Mucosa of rectum (tissue), 2 donors: ENCODE data around the gene ATP5F1B.

Experiments
- H3K27ac ChIP-seq, 2 donors: one replicate each; pipeline ENCODE4 v1.7.0; 2013; ENCODE audit warnings: inconsistent platforms in 2 of 2, low read depth in 2 of 2, low read length in 2 of 2
- H3K27me3 ChIP-seq, 2 donors: one replicate each; pipeline ENCODE4 v1.7.0; 2013; ENCODE audit warnings: low read length in 2 of 2; ENCODE audit not compliant: control insufficient read depth in 2 of 2, insufficient read depth in 2 of 2
- H3K36me3 ChIP-seq, 2 donors: one replicate each; pipeline ENCODE4 v1.7.0; 2013; ENCODE audit warnings: low read length in 2 of 2; ENCODE audit not compliant: control insufficient read depth in 2 of 2, insufficient read depth in 2 of 2
- H3K4me1 ChIP-seq, 2 donors: one replicate each; pipeline ENCODE4 v1.7.0; 2013; ENCODE audit warnings: low read length in 2 of 2, mild to moderate bottlenecking in 1 of 2; ENCODE audit not compliant: control insufficient read depth in 2 of 2, insufficient read depth in 2 of 2
- H3K4me3 ChIP-seq, 2 donors: one replicate each; pipeline ENCODE4 v1.7.0; 2013; ENCODE audit warnings: low read length in 2 of 2
- H3K9ac ChIP-seq, 2 donors: one replicate each; pipeline ENCODE4 v1.7.0; 2013; ENCODE audit warnings: low read length in 2 of 2, low read depth in 1 of 2, mild to moderate bottlenecking in 1 of 2
- H3K9me3 ChIP-seq, 2 donors: one replicate each; pipeline ENCODE4 v1.7.0; 2013; ENCODE audit warnings: low read length in 2 of 2; ENCODE audit not compliant: control insufficient read depth in 2 of 2
- donor health status: healthy.
- donor health status: Normal muscosa, but diverticular disease.

Gene ATP5F1B

DNA sequence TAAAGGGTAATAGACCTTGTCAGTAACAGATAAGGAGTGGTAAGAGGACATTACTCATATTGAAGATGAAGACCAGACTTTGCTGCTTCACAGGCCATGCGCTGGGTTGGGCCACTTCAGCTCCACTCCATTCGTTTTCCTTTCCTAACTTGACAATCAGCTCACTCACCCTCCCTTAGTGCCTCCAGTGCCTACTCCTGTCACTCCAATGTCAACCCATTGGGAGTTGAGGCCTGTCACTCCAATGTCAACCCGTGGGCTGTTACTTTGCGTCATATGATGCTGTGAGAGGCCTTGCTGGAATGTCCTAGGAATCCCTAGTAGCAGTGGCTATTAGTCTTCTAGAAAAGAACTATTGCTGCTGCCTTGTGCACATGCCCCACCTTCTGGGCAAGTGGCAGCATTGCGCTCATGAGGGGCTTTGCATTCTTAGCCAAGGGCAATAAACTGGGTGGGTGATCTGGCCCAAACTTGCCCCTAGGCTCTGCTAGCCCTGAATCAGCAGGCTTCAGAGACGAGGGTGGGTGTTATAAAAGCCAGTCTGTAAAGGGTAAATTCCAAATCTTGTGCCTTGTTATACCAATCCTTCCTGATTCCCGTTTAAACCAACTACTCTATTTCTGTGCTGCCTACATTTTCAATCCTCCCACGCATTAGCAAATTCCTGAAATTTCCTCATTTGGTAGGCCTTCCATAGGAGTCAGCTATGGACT, 51.7 kb downstream of the ATP5F1B start:
- no peaks in the 10 kb centered on the region for H3K9me3 ChIP-seq
- peaks cover 25 to 29% of the 10 kb centered on the region in 2 donors for H3K36me3 ChIP-seq
- H3K4me1 ChIP-seq, result no peaks in the 10 kb centered on the region
- H3K27me3 ChIP-seq, result no peaks in the 10 kb centered on the region
- no peak overlapping the region for H3K27ac ChIP-seq
- H3K4me3 ChIP-seq, result no peak overlapping the region
- H3K9ac ChIP-seq, result no peak overlapping the region

DNA sequence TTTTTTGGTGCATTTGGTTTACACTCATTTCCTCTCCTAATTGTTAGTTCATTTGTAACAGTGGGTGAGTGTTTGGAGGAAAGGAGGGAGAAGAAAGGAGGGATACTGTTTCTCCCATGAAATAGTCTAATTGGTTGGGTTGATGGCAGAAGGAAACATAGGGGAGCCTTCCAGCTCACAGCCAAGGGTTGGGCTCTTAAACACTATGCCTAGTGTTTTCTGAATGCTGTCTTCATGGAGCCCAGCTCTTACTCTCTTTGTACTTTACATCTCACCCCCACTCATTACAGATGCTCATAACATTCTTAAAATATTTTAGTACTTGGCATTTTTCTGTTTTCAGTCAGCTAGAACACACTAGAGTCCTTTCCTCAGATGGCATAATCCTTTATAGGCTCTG, 53.8 kb downstream of the ATP5F1B start:
- Histone ChIP-seq H3K4me1 (no peaks in the 10 kb centered on the region), H3K4me3 (no peak overlapping the region), H3K27me3 (no peaks in the 10 kb centered on the region), H3K9me3 (no peaks in the 10 kb centered on the region), H3K36me3 (peaks cover 26% of the 10 kb centered on the region in 2 donors), H3K9ac (no peak overlapping the region), H3K27ac (no peak overlapping the region)

DNA sequence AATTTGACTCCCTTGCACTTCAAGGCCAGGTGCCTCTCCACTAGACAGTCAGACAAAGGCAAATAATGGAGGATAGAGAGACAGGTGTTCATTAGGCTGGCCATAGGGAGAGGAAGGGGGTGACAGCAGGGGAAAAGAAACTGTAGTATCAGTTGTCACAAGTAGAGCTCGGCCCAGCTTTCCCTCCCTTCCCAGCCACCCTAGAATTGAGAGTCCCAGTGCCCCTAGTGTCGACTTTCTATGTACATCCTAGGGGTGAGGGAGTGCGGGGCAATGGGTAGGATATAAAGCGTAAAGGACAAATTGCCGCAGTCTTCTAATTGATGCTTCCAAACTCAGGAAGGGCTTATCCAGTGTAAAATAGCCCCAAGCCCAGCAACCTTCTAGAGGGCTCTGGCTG, 54.7 kb downstream of the ATP5F1B start:
- Histone ChIP-seq H3K4me3 (no peak overlapping the region), H3K36me3 (peaks cover 22 to 23% of the 10 kb centered on the region in 2 donors), H3K27me3 (no peaks in the 10 kb centered on the region), H3K9ac (no peak overlapping the region), H3K4me1 (no peaks in the 10 kb centered on the region), H3K9me3 (no peaks in the 10 kb centered on the region), H3K27ac (no peak overlapping the region)

DNA sequence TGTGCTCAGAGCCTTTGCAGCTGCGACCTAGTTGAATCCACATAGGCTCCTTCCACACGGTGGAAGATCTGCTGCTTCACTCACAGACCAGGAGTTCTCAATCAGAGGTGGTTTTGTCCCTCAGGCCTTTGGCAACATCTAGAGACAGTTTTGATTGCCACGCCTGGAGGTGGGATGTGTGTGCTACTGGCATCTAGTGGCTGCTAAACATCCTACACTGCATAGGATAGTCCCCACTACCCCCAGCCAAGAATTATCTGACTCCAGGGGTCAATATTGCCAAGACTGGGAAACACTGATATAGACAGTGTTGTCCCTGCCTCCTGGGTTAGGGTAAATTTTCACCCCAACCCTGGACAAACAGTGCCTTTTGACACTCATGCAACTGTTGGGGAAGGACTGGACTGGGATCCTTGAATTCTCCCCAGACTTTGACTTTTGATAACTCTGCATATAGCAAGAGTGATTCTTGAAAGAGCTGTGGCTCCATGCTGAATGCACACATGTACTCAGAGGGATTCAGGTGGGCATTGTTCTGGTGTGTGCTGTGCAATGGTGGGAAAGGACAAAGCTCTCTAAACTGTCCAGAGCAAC, 55.5 kb downstream of the ATP5F1B start:
- Histone ChIP-seq H3K9me3 (no peaks in the 10 kb centered on the region), H3K36me3 (peaks cover 18% of the 10 kb centered on the region in 2 donors), H3K4me1 (no peaks in the 10 kb centered on the region), H3K9ac (no peak overlapping the region), H3K4me3 (no peak overlapping the region), H3K27me3 (no peaks in the 10 kb centered on the region), H3K27ac (no peak overlapping the region)

DNA sequence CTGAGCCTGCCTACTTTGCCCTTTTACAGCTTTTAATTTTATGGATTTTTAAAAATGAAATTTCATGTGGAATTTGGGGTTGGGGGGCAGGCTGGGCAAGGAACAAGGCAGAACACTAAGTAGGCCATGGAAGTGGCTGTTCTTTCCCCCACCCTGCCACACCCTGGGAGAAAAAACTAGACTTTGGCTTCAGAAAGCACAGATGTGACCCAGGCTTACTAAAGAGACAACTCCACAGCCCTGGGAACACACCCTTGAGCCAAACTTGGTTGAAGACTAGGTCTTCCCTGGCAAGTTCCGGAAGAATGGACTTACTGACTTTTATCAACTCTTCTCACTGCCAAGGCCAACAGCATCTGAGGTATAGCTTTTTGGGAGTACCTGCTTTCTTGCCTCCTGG, 56.0 kb downstream of the ATP5F1B start:
- H3K4me3 ChIP-seq, result no peak overlapping the region
- no peaks in the 10 kb centered on the region for H3K4me1 ChIP-seq
- no peak overlapping the region for H3K9ac ChIP-seq
- H3K36me3 ChIP-seq, result peaks cover 18% of the 10 kb centered on the region in 2 donors
- no peaks in the 10 kb centered on the region for H3K9me3 ChIP-seq
- H3K27ac ChIP-seq, result no peak overlapping the region
- no peaks in the 10 kb centered on the region for H3K27me3 ChIP-seq
